Parathyroid adenoma (tissue), 2 donors: ENCODE results near the gene FHIP1A.

Source experiments
- H2AFZ ChIP-seq: fragments of 300-600 bp; sonication (generic); one replicate; pipeline ENCODE4 v1.7.0; 2017; ENCODE audit warnings: antibody characterized with exemption, mild to moderate bottlenecking
- H3K27ac ChIP-seq: fragments of 300-600 bp; sonication (generic); one replicate; pipeline ENCODE4 v1.7.0; 2017
- H3K27me3 ChIP-seq: fragments of 300-600 bp; sonication (generic); one replicate; pipeline ENCODE4 v1.7.0; 2017; ENCODE audit warnings: low read length; ENCODE audit not compliant: control insufficient read depth, insufficient read depth
- H3K36me3 ChIP-seq: fragments of 300-600 bp; sonication (generic); one replicate; pipeline ENCODE4 v1.7.0; 2017; ENCODE audit warnings: low read length; ENCODE audit not compliant: control insufficient read depth, insufficient read depth
- H3K4me1 ChIP-seq: fragments of 300-600 bp; sonication (generic); one replicate; pipeline ENCODE4 v1.7.0; 2017; ENCODE audit warnings: control low read depth
- H3K4me2 ChIP-seq: fragments of 300-600 bp; sonication (generic); one replicate; pipeline ENCODE4 v1.7.0; 2017; ENCODE audit warnings: low read length
- H3K4me3 ChIP-seq: fragments of 300-600 bp; sonication (generic); one replicate; pipeline ENCODE4 v1.7.0; 2017; ENCODE audit warnings: low read depth, low read length
- H3K79me2 ChIP-seq: fragments of 300-600 bp; sonication (generic); one replicate; pipeline ENCODE4 v1.7.0; 2017; ENCODE audit warnings: control low read depth
- H3K9ac ChIP-seq: fragments of 300-600 bp; sonication (generic); one replicate; pipeline ENCODE4 v1.7.0; 2017; ENCODE audit warnings: mild to moderate bottlenecking
- H3K9me3 ChIP-seq: fragments of 300-600 bp; sonication (generic); one replicate; pipeline ENCODE4 v1.7.0; 2017; ENCODE audit warnings: low read length; ENCODE audit not compliant: control insufficient read depth
- CTCF ChIP-seq: fragments of 300-600 bp; sonication (generic); IDR thresholded peaks from one replicate; pipeline ENCODE4 v1.7.0; 2017; ENCODE audit warnings: antibody characterized with exemption, mild to moderate bottlenecking
- donor health status: primary hyperparathyroidism.

The FHIP1A gene

GRCh38 chr4:151420250-151420807 is 11.4 kb downstream of the FHIP1A start:
- no peak overlapping the region for H3K9ac ChIP-seq
- H3K36me3 ChIP-seq, result no peaks in the 10 kb centered on the region
- no peak overlapping the region for H3K27ac ChIP-seq
- no peak overlapping the region for H2AFZ ChIP-seq
- no peaks in the 10 kb centered on the region for H3K27me3 ChIP-seq
- H3K9me3 ChIP-seq, result no peaks in the 10 kb centered on the region
- TF ChIP-seq CTCF, result no peak
- H3K4me2 ChIP-seq, result no peak overlapping the region
- no peaks in the 10 kb centered on the region for H3K79me2 ChIP-seq
- H3K4me3 ChIP-seq, result no peak overlapping the region
- H3K4me1 ChIP-seq, result no peaks in the 10 kb centered on the region

- no peak overlapping the region for H3K4me3 ChIP-seq
Observed at GRCh38 chr4:151422854-151423253, 13.9 kb downstream of the FHIP1A start.

GRCh38 chr4:151426513-151426912 is 17.5 kb downstream of the FHIP1A start:
- Histone ChIP-seq H3K27ac (no peak overlapping the region), H3K4me2 (no peak overlapping the region), H2AFZ (no peak overlapping the region), H3K4me3 (no peak overlapping the region), H3K9ac (no peak overlapping the region), H3K79me2 (no peaks in the 10 kb centered on the region), H3K9me3 (no peaks in the 10 kb centered on the region), H3K4me1 (no peaks in the 10 kb centered on the region), H3K36me3 (no peaks in the 10 kb centered on the region), H3K27me3 (no peaks in the 10 kb centered on the region)
- no peak for TF ChIP-seq CTCF

More at GRCh38 chr4:151422854-151423253, 13.9 kb downstream of the FHIP1A start:
- Histone ChIP-seq H2AFZ (no peak overlapping the region), H3K79me2 (no peaks in the 10 kb centered on the region), H3K36me3 (no peaks in the 10 kb centered on the region), H3K27me3 (no peaks in the 10 kb centered on the region), H3K27ac (no peak overlapping the region), H3K4me2 (no peak overlapping the region), H3K4me1 (no peaks in the 10 kb centered on the region), H3K9ac (no peak overlapping the region), H3K9me3 (no peaks in the 10 kb centered on the region)
- TF ChIP-seq CTCF, result no peak

GRCh38 chr4:151427266-151427665 is 18.3 kb downstream of the FHIP1A start:
- Histone ChIP-seq H2AFZ (no peak overlapping the region), H3K4me2 (no peak overlapping the region), H3K36me3 (no peaks in the 10 kb centered on the region), H3K9me3 (no peaks in the 10 kb centered on the region), H3K27ac (no peak overlapping the region), H3K27me3 (no peaks in the 10 kb centered on the region), H3K9ac (no peak overlapping the region), H3K4me1 (no peaks in the 10 kb centered on the region), H3K4me3 (no peak overlapping the region), H3K79me2 (no peaks in the 10 kb centered on the region)
- no peak for TF ChIP-seq CTCF

GRCh38 chr4:151428346-151428745 is 19.4 kb downstream of the FHIP1A start:
- Histone ChIP-seq H3K9ac (no peak overlapping the region), H3K36me3 (no peaks in the 10 kb centered on the region), H3K9me3 (no peaks in the 10 kb centered on the region), H3K4me1 (no peaks in the 10 kb centered on the region), H3K27me3 (no peaks in the 10 kb centered on the region), H3K79me2 (no peaks in the 10 kb centered on the region), H3K4me2 (no peak overlapping the region), H3K27ac (no peak overlapping the region), H3K4me3 (no peak overlapping the region), H2AFZ (no peak overlapping the region)
- TF ChIP-seq CTCF, result no peak
